ENCODE data around the gene ANAPC16.
A peak's percentile ranks its signal among the peaks of the same experiment; 100 is the strongest.
"Not testable (repeated sequence)": the region's sequence is repeated elsewhere in the genome, so short reads cannot be mapped to it uniquely, and the experiment has no call there.

The ANAPC16 gene

DNA sequence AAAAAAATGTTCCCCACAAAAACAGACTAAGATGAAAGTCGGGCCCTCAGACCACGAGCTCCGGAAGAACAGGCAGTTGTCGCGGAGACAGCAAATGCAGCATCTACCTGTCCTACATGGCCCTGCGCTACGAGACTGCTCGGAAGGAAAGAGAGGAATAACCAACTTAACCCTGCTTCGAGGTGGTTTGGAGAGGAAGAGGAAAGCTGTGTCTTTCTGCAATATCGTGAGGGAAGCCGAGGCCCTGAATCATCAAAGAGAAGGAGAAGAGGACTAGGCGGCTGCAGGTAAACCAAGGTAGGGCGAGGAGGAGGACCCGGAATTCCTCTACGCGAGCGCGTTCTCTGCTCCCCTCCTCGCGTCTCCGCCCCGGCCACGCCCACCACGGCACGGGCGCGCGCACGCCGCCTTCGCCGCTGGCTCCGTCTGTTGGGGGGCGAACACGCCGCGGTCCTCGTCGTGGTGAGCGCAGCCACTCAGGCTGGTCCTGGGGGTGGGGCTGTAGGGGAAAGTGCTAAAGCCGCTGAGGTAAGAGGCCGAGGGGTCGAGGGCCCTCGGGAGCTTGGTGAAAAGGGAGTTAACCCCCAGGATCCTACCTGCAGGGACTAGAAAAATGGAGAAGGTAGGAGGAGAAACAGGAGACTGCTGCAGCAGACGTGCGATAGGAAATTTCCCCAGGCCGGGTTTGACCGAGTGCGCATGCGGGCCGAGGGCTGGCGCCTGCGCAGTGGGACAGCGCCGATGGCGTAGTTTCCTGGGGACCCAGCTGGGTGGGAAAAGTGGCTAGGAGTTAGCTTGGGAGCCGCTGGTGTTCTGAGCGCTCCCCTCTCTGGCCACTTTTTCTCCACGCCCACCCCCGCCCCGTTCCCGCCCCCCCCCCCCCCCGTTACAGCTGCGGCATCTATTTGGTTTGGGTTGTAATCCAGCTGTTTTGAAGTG is at the start of gene ANAPC16, which contains the start of gene ASCC1:
ANAPC16 (plus strand) TSS at position 402 of the 939 bp plus-strand sequence. CDS start 7,903 bp downstream, outside the sequence.
ASCC1 (minus strand) TSS at position 666 of the 939 bp plus-strand sequence. CDS start 2,978 bp downstream, outside the sequence.
- DNase-seq = peak; percentile 82 to 94 (median 92)

- DNase-seq = no peak
Observed at GRCh38 chr10:72167118-72167517, 48.7 kb upstream of the ANAPC16 start.

- DNase-seq = no peak
Observed at GRCh38 chr10:72170263-72170662, 45.5 kb upstream of the ANAPC16 start.

GRCh38 chr10:72170733-72171132 is 45.1 kb upstream of the ANAPC16 start:
- no peak for DNase-seq

GRCh38 chr10:72171175-72171630 is 44.6 kb upstream of the ANAPC16 start:
- DNase-seq = no peak

DNA sequence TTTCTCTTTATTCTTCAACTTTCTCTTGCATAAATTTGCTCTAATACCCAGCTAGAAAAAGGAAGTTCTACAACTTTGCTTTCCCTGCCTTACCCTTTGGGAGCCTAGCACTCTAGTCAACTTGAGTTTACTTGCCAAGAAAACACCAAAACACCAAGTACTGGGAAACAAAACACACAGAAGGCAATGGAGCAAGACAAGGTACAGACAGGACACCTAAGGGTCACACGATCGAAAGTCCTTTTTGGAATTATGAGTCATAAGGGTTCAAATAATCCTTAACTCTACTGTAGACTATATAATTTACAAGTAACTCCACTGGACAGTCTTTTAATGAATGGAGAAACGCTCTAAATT is 42.6 kb upstream of the ANAPC16 start:
- DNase-seq = no peak

GRCh38 chr10:72173619-72174296 is 42.1 kb upstream of the ANAPC16 start:
- DNase-seq = no peak

- no peak for DNase-seq
Observed at GRCh38 chr10:72174297-72174662, 41.5 kb upstream of the ANAPC16 start.

GRCh38 chr10:72175149-72175548 is 40.7 kb upstream of the ANAPC16 start:
- no peak for DNase-seq

DNA sequence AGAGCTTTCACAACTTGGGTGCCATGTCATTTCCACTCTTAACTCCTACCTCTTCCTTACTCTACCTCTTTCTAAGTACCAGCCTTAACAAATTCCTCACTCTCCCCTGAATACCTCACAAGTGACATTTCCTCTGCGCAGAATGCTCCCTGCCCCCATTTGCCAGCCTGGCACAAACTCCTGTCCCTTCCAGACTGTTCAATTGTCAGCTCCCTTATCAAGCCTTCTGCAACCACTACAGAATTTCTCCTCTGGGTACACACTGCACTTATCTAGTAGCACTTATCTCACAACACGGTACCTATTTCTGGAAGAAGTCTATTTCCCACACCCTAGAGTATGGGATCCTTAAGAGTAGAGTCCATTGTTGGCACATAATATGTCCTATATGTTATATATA is 39.1 kb upstream of the ANAPC16 start:
- DNase-seq = no peak

DNA sequence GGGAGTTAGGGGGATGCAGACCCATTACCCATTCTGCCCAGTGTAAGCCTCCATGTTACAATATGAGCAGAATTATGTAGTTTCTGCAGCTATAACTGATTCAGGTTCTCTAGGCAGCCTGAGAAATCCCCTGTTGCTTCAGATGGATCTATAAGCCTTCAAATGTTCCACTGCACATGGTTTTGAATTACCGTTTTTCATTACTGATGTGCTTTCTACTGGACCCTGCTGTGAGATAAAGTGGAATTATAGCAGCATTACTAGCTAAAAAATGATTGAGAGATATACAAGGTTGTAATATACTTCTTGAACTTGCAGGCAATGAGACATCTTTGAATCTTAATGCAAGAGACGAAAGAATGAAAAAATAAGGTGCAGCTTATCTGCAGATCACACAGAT is 38.4 kb upstream of the ANAPC16 start:
- no peak for DNase-seq

- DNase-seq = no peak
Observed at GRCh38 chr10:72184156-72184555, 31.7 kb upstream of the ANAPC16 start.

DNA sequence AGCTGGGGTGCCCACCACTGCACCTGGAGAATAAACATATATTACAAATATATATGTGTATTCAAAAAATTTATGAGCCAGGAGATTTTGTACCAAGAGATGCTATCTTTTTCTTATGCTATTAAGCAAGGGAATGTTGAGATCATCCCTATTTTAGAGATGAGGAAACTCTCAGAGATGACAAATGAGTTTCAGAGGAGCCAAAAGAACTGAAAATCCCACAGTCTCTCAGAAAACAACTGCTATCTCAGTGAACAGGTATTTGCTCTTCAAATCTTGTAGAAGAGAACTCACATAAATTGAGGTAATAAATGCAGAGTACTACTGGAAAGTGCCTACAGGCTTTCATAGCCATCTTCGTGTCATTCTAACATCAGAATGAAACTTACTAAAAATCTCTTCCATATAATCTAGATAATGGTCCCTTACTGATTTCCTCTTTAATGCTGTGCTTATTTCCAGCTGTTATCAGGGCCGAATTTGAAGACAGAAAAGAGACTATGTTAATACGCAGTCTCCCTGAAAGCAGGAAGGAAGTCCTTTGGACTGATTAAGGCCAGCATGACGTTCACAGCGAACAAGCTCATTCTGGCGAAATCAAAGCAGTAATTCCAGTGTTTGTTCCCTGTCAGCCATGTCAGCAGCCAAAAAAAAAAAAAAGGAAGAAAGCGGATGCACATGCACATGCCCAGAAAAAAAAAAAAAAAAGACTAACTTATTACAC is 29.4 kb upstream of the ANAPC16 start:
- peak in 1 of 3 experiments; percentile 0 for DNase-seq

- DNase-seq = no peak
Observed at GRCh38 chr10:72186982-72187330, 28.9 kb upstream of the ANAPC16 start.

DNA sequence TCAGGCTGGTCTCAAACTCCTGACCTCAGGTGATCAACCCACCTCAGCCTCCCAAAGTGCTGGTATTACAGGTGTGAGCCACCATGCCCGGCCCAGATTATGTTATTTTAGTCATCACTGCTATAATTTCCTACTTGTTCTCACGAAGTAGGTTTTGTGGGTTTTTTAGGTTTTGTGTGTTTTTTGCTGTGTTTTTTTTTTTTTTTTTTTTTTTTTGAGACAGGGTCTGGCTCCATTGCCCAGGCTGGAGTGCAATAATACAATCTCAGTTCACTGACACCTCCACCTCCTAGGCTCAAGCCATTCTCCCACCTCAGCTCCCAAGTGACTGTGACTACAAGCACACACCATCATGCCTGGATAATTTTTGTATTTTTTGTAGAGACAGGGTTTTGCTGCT is 20.9 kb upstream of the ANAPC16 start:
- DNase-seq = no peak

DNA sequence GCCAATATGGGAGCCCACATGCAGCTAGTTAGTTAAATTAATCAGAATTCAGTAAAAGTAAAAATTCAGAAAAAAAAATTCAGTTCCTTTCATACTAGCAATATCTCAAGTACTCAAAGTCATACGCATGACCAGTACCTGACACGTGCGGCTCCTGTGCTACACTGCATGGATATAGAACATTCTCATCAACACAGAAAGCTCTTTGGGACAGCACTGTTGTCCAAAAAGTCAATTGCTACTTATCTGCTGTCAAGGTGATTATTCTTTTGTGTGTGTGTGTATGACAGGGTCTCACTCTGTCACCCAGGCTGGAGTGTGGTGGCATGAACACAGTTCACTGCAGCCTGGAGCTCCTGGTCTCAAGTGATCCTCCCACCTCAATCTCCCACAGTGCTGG is 14.9 kb upstream of the ANAPC16 start:
- DNase-seq = no peak

DNA sequence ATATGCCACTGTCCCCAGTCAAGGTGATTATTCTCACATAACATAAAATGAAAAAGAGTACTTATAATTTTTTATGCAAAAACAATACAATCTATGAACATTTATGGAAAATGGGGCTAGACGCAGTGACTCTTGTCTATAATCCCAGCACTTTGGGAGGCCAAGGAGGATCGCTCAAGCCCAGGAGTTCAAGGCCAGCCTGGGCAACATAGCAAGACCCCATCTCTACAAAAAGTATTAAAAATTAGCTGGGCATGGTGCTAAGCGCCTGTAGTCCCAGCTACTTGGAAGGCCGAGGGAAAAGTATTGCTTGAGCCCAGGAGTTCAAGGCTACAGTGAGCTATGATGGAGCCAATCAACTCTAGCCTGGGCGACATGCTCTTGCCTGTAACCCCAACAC is 14.5 kb upstream of the ANAPC16 start:
- no peak for DNase-seq

GRCh38 chr10:72204296-72204695 is 11.5 kb upstream of the ANAPC16 start:
- DNase-seq = no peak

DNA sequence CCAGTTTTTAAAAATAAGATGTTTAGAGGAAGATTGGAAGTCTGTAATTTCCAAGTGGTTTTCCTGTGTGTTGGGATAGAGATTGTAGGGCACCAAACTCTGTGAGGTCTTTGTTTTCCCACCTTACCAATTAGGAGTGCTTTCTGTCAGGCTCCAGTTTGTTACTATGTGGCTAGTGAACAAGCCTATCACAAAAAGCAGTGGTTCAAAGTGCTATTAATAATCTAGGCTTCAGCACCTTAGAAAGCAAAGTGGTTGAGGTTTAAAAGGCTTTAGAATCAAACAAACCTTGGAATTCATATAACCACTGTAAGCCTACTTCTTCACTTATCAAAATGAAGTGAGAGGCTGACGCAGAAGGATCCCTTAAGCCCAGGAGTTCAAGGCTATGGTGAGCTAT is 11.1 kb upstream of the ANAPC16 start:
- DNase-seq = no peak

DNA sequence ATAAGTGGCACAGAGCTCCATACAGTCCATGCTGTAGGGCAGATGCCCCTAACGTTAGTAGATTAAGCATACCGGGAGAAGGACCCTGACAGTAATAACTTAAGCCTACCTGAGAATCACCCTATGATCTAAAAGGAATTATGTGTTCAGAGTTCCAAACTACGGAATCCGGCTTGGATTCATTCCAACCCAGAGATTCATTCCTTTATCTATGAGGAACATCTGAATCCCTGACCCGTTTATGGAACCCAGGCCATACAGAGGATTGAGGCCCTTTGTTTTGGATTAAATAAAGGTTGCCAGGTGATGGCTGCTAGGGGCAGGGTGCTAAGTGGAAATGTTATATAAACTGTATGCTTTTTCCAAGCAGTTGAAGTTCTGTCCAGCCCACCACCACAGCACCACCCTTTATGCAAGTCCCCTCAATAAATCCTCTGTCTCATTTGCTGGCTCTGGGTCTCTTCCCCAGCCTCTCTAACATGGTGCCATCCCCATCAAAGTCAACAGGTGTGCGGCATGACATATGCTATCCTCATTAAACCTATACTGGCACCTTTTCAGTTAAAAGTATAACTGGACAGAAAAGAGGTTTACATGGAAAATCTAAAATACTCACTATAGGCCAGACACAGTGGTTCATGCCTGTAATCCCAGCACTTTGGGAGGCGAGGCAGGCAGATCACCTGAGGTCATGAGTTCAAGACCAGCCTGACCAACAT is 9.1 kb upstream of the ANAPC16 start:
- DNase-seq = no peak

DNA sequence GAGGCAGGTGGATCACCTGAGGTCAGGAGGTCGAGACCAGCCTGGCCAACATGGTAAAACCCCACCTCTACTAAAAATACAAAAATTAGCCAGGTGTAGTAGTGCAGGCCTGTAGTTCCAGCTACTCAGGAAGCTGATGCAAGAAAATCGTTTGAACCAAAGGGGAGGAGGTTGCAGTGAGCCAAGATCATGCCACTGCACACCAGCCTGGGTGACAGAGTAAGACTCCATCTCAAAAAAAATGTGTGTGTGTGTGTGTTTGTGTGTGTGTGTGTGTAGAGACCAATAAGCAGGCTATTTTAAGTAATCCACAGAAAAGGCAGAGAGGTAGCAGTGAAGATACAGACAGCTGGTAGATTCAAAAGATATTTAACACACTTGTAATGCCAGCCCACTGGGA is 7.3 kb upstream of the ANAPC16 start:
- DNase-seq = not testable (repeated sequence)

GRCh38 chr10:72211381-72211780 is 4.4 kb upstream of the ANAPC16 start:
- not testable (repeated sequence) for DNase-seq

- DNase-seq = not testable (repeated sequence)
Observed at GRCh38 chr10:72211832-72212231, 4.0 kb upstream of the ANAPC16 start.

Data from NCI-H1417 (cell line).